Activated CD4-positive, alpha-beta T cell treated with anti-CD3 and anti-CD28 coated beads, Interleukin-2, amount 50 U/mL, for 48 hours (primary cell): ENCODE measurements around the gene HOXA10.

Source experiments
- DNase-seq, 2 experiments: peaks; one replicate each; pipeline ENCODE4 v3.0.0-alpha.2; 2020

Gene HOXA10

GRCh38 chr7:27143023-27143949 is 30.8 kb downstream of the HOXA10 start, which contains the start of gene HOXA5:
Gene HOXA5, minus strand, starts transcription at chr7:27143681. Its CDS starts 74 bp downstream, at chr7:27143607.
- DNase-seq, result no peak

- DNase-seq, result no peak
Measured at GRCh38 chr7:27142580-27143022, 31.5 kb downstream of the HOXA10 start.

GRCh38 chr7:27141923-27142579 is 32.1 kb downstream of the HOXA10 start:
- no peak for DNase-seq

- no peak for DNase-seq
Measured at GRCh38 chr7:27141137-27141922, 32.8 kb downstream of the HOXA10 start.

GRCh38 chr7:27140126-27140857 is 33.8 kb downstream of the HOXA10 start:
- DNase-seq, result no peak

GRCh38 chr7:27139334-27140125 is 34.6 kb downstream of the HOXA10 start:
- DNase-seq, result no peak

- DNase-seq, result no peak
Measured at GRCh38 chr7:27138985-27139333, 35.2 kb downstream of the HOXA10 start.

GRCh38 chr7:27138472-27138871 is 35.6 kb downstream of the HOXA10 start:
- DNase-seq, result no peak

- no peak for DNase-seq
Measured at GRCh38 chr7:27137640-27138315, 36.3 kb downstream of the HOXA10 start.

GRCh38 chr7:27134392-27134791 is 39.7 kb downstream of the HOXA10 start:
- DNase-seq, result no peak

- DNase-seq, result no peak
Measured at GRCh38 chr7:27133409-27134231, 40.5 kb downstream of the HOXA10 start.

GRCh38 chr7:27132978-27133377 is 41.1 kb downstream of the HOXA10 start:
- no peak for DNase-seq

- DNase-seq, result no peak
Measured at GRCh38 chr7:27132214-27132613, 41.9 kb downstream of the HOXA10 start.

- DNase-seq, result no peak
Measured at GRCh38 chr7:27131390-27131819, 42.7 kb downstream of the HOXA10 start.

GRCh38 chr7:27130540-27131389 is 43.4 kb downstream of the HOXA10 start, which contains the start of gene HOXA4:
Gene HOXA4, minus strand, starts transcription at chr7:27130757. Its CDS starts 24 bp downstream, at chr7:27130733.
- DNase-seq, result peak; percentile 78

GRCh38 chr7:27129729-27130539 is 44.2 kb downstream of the HOXA10 start:
- no peak for DNase-seq

GRCh38 chr7:27128776-27129728 is 45.1 kb downstream of the HOXA10 start:
- DNase-seq, result no peak
